HG03196 (cell line): Measurements from ENCODE around the gene GNAQ.

Source experiments
- ATAC-seq: cut with Tn5 transposase; IDR thresholded peaks from one replicate; pipeline ENCODE4 v1.9.1; 2021; ENCODE audit not compliant: unreplicated experiment

The GNAQ gene

DNA sequence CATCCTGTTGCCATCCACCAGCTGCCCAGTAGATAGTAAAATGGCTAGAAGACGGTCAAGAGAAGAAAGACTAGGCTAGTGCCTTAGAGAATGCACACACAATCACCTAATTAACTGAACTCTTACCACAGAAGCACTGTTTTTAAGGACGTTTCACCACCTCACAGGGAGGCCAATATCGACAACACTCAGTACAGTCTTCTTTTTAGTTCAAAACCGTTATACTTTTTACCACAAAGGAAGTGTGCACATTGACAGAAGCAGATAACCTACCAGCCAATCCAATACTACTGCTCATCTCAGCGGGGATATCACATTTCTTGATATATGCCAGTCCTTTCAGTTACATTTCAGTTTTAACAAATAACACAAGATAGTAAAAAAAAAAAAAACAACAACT lies 122.3 kb downstream of the GNAQ start:
- no peak for ATAC-seq

DNA sequence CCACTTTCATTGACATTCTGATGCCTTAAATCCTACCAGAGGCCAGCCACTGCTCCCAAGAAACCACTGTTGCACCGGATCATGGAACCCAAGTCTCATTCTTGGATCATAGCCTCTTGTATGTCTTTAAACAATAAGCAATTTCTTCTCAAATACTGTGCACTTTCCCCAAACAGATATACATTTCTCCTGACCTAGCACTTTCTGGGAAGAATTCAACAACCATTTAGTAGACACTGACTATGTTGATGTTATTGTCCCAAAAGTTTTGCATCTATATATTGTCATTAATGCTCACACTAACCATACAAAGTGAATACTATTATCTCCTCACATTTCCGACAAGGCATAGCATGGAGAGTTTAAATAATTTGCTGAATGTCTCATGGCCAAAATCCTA lies 123.3 kb downstream of the GNAQ start:
- ATAC-seq, result no peak

DNA sequence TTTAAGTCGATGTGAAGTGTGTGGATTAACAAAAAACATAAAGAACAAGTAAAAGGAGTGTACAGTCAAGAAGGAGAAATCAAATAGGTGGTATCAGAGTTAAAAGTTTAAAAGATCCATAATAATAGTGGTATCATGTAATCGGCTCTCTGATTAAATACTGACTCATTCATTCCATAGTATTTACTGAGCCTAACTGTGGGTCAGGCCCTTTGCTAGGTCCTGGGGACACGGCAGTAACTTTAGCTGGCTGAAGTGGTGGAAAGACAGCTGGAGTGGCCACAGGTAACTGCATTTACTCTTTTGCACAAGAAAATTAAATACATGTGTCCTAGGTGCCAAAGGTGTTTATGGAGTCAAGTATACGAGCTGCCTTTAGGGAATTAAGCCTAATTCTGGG lies 124.0 kb downstream of the GNAQ start:
- no peak for ATAC-seq

DNA sequence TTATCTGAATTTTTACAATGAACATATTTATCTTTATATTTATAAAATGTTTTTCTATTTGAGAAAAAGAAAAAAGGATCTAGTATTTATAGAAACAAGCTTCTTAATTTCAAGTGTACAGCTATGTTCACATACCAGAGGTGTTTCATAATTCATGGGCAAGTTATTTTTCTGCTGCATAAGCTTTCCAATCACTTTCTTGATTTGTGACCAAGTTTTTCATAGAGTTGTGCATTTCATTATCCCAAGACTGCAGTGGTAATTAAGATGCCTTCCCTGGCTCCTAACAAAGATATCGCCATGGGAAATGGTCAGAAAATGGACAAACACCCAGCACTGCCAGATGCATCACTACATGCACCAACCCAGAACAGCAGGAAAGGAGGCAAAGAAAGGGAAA lies 124.6 kb downstream of the GNAQ start:
- no peak for ATAC-seq

DNA sequence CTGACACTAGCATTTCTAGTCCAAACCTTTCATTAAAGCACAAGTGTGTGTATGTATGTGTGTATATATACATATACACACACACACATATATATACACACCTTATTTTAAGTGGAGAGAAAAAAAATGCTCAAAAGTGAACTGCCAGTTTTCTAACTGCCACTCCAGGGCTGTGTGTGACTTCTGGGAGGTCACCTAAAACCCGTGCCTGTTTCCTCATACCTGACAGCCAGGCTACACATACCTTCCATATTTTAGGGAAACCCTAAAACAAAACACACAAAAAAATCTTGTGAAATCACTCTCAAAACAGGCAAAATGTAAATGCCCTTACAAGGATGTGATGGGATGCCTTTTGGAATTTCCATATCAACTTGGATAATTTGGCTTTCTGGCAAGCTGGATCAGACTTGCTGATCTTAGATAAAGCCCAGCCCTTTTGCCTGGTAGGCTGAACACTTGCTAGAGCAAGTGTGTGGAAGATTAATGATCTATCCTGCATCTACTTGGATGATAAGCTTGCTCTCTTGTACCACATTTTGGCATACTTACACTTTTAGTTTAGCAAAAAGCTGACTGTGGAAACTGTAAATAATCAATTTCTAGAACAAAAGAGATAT lies 127.8 kb downstream of the GNAQ start:
- no peak for ATAC-seq

DNA sequence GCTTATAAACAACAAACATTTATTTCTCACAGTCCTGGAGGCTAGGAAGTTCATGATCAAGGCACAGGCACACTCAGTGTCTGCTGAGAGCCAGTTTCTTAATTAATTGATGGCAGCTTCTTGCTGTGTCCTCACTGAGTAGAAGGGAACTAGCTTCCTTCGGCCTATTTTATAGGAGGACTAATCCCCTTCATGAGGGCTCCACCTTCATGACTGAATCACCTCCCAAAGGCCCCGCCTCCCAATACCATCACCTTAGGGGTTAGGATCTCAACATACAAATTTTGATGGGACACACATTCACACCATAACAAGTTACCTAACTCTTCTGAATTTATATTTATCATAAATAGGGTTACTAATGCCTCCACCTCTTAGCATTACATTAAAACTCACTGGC lies 129.8 kb downstream of the GNAQ start:
- no peak for ATAC-seq

DNA sequence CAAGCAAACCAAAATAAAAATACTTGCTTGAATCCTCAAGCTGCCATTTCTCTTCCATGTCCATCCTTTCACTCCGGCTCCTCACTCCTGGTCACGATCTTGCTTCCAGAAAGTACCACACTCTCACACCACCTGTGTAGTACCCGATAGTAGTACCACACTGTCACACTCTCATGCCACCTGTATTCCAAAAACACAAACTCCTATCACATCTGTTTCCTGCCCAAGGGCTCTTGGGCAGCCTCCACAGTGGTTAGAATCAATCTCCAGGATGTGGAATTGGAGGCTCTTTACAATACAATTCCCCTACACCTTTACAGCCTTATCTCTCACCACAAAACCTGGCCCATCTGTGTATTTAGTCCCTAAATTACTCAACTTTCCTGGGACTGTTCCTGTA lies 130.6 kb downstream of the GNAQ start:
- ATAC-seq, result no peak

DNA sequence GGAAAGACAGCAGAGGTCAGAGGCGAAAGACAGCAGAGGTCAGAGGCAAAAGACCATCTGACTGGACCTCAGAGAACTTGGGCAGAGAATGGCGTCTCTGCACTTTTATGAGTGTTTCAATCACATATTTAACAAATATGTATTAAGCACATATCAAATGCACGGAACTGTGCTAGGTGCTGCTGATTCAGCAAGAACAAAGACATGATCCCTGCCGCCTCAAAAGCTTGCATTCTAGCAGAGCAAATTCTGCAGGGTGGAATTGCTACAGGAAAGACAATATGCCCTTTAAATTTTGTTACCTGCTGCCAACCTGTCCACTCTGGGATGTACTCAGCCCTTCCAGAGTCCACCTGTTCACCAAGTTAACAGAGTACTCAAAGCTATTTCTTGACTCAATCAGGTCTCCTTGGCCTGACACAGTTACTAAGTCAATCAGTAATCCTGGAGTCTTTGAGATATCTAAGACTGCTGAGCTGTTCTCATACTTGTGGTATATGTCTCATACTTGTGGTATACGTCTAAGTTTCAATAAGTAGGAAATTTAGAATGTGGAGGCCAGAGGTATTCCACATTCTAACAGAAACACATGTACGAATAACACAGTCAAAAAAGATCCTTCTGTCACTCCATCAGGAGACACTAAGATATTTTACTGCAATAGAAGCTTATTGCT lies 131.8 kb downstream of the GNAQ start:
- no peak for ATAC-seq

DNA sequence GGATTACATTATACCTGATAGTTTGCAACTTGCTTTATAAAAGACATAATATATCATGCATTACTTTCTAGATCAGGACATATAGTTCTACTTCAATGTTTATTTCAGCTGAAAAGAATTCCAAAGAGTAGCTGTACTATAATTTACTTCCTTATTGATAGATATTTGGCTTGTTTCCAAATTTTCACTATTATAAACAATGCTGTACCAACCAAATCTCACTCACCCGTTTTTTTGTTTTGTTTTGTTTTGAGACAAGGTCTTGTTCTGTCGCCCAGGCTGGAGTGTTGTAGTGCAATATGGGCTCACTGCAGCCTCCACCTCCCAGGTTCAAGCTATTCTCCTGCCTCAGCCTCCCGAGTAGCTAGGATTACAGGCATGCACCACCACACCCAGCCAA lies 132.7 kb downstream of the GNAQ start:
- ATAC-seq, result no peak

DNA sequence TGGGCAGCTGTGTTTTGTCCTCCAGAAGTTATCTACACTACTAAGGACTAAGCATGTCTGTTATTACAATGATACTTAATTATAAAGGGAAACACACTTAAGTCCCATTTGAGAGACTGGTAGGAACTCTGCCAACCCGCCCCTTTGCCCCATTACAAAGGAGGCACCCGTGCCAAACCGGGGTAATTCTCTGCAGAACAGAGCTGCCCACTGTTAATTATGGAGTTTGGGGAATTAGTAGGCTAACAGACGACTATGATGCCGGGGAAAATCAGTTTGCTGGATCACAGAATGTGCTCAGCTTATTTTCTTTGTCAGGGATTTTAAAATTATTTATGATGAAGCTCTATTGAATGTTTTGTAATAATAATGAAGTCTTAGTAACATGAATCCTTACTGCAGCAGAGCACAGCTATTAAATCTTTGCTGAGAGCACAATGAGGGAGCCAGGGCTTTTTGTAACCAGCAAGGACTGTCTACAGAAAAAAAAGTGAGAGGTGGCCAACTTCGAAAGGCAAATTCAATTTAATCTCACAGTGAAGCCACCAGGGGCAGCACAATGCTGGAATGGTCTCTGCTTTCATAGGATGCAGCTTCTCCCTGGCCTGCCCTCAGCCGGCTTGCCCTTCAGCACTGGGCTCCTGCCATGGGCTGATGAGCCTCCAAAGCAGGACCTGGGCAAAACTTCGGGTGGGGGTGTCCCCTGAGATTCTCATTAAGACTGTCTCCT lies 134.5 kb downstream of the GNAQ start:
- ATAC-seq, result no peak

DNA sequence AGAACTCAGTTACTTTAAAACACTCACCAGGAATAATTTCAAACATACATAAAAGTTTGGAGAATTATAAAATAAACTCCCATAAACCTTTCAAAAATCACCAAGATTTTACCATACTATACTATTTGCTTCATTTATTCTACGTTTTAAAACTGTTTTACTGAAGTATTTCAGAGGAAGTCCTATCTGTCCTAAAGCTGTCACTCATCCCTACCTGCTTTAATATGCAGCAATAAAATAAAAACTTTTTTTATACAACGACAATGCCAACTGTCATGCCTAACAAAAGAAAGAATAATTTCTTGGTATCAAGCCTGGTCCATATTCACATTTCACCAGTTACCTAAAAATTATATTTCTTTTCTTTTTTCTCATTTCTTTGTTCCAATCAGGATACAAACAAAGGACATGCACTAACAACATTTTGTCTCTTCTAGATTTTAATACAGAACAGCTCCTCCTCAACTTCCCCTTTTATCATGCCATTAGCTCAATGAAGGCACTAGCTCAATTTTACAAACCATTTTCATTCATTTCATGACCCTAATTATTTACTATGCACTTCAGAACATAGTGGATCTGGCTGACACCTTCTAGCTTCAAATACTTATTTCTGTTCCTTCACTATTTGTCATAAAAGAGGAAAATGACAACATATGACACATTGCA lies 135.2 kb downstream of the GNAQ start:
- no peak for ATAC-seq

DNA sequence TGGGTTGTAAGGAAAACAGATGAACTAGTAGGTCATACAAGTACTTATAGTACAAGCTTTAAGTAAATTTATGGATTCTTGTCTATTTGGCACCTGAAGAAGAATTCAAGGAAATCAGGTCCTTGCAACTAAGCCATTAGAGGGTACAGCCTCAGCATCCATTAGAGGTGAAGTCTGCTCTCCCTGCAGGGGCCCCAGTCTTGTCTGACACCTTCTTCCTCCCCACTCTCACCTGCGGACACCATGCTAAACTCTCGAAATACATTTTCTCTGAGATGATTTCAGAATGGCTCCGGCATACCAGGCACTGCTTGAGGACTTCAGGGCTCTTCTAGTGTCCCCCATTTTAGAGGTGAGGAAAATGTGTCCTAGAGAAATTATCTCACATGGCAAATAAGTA lies 137.9 kb downstream of the GNAQ start:
- no peak for ATAC-seq

DNA sequence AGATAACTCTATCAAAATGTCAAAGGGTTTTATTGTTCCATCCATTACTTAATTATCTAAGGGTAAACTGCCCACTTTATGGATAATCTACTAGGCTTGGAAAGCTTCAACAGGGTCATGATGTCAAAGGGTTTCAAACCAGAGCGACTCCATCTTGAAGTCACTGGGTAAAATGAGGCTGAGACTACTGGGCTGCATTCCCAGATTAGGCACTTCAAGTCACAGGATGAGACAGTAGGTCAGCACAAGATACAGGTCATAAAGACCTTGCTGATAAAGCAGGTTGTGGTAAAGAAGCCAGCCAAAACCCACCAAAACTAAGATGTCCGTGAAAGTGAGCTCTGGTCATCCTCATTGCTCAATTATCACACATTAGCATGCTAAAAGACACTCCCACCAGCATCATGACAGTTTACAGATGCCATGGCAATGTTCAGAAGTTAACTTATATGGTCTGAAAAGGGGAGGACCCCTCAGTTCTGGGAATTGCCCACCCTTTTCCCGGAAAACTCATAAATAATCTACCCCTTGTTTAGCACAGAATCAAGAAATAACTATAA lies 138.6 kb downstream of the GNAQ start:
- ATAC-seq, result no peak

DNA sequence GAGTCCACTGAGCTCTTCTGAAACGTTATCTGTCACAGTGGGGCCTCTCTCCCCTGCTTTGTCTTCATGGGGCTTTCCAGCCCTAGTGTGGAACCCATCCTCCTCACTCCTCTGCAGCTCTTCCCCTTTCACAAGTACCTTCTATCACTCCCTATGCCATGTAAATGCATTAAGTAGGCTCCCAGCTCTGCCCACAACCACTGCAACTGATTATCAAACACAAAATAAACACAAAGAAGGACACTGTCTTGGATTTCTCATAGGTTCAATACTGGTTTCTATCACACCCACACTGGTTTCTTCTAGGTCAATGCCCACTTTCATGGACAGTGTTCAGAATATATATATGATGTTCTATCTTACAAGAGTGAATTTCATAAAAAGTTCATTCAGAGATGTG lies 139.4 kb downstream of the GNAQ start:
- peak; percentile 84 for ATAC-seq

DNA sequence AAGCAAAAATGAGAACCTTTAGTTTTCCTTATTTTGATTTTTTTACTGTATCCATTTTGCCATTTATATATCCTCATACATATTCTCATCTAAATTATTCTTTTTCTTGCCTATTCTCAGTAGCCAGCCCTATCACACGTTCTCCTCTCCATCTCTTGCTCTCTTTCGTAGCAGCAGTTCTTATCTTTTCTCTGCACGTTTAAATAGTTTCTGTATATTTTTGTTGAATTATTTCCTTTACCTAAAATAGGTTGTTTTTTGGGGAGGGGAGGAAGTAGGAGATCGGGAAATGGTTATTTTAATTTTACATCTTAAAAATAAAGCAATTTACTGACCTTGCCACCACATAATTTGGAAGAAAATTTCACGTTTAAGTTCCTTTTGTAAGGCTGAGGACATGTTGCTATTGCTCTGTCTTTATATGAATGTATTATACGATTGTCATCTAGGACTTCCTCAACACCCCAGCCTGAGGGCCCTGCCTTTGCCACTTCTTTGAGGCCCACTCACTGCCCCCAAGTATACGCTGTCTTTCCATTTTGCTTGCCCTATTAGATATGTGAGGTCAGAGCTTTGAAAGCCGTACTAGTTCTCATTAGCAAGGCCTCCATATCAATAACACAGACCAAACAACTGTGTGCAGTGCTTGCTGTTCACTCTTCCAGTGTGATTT lies 140.3 kb downstream of the GNAQ start:
- ATAC-seq, result no peak

DNA sequence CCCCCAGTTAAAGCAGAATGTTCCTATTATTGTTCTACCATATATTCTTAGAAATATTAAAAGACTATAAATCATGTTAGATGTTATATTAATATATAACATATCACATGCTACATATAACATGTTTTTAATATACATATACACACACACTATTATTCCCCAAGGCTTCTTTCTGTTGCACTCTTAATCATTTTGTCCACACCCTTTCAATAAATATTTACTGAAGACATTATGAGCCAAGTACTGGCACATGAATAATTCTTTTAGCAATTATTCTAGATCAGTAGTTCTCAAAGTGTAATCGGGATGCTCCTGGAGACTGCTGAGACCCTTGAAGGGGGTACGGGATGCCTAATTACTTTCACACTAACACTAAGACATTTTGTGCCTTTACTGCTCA lies 143.9 kb downstream of the GNAQ start:
- ATAC-seq, result no peak

DNA sequence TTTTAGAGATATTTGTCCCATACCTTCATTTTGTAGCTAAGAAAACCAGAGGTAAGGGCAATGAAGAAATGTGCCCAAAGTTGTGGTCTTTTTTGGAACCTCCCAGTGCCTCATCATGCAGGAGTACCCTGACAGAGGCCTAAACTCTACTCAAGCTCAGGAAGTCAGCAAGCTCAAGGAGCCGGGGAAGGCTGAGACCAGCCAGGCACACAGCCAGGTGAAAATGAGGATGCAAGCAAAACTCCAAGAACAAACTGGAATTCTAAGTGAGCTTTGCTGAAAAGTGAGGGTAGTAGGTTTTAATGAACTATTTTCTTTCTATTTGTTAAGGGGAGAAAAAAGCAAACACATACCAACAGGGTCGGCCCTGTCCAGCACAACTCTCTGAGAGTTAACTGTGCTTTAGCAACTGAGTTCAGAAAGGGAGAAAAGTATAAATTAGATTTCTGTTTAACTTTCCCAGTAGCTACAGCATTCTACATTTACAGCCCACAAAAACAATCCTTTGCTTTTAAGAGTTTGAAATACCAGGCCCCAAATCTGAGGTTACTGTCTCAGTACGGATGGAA lies 146.4 kb downstream of the GNAQ start:
- no peak for ATAC-seq

DNA sequence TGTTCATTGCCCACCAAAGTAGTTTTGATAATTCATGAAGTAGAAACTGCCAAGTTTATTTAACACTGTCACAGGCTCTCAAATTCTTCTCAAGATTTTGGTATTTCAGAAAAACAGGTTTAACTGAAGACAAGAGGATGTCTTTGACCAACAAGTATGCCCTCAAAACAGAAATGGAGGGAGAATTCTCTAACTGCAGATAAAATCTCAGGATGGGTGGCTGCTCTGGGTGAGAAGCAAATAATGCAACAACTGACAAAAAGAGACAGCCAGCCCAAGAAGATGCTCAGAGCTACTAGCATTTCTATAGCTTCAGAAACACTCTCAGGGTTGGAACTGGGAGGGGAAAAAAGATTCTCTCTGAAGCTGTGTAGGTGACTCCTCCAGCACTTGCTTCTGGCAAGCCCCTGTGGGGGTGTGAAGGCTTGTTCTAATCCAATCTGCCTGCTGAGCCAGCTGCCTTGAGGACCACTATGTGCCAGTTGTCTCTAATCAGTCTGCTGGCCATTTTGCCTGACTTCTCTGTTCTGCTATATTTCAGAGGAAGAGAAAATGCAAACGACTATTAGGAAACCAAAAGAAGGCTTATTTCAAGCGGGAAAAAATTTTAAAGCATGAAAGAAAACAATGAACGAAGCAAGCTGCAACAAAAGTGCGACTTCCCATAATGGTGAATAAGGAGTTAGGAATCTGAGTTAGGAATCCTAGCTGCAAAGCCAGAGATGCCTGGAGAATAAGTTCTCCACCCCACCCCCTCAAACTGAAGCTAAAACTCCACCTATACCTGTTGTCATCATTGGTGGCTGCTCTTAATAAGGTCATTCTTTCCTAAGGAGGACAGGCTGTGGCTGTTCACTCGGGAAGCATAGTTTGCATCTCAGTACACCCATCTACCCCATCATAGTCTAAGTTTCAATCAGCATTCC lies 147.5 kb downstream of the GNAQ start:
- no peak for ATAC-seq

DNA sequence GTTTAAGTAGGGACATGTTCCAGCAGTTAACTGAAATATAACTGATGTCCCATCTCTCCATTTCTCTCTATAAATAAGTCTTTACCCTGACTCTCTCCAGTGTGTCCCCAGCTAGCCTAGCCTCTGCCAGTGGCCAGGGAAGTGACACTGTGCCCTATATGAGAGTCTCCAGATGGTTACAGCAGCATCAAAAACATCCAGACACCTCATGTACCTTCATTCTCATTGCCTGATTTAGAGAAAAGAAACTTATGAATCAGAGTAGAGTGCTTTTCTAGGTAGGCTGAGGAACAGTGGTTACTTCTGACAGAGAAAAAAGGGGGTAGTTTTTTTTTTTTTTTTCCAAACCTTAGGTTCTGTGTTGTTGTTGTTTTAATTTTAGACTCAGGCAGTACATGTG lies 148.5 kb downstream of the GNAQ start:
- no peak for ATAC-seq

DNA sequence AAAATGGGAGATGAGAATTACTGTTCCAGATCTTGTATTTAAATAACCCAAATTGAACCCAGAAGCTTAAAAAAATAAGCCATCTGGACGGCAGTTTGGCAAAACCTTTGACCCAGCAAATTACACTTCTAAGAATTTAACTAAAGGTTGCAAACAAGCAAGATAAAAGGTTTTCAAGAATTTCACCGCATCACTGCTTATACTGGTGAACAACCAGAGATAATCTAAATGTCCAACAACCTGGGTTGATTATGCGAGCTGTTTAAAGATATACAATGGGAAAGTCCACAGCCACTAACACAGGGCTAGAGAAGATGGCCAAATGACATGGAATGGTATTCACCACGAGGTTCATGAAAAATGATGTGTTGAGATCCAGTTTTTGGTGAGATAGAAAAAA lies 149.3 kb downstream of the GNAQ start:
- no peak for ATAC-seq
